HFF-Myc (cell line): ENCODE measurements around the gene TKTL2.
A peak's percentile ranks its signal among the peaks of the same experiment; 100 is the strongest.

Experiments
- DNase-seq: peaks from one replicate; pipeline ENCODE4 v3.0.0-alpha.2; 2011; ENCODE audit warnings: low read depth; ENCODE audit errors: extremely low read depth
- H3K4me3 ChIP-seq: replicated peaks from 2 replicates; pipeline ENCODE4 v1.5.1; 2011; ENCODE audit warnings: low read depth, mild to moderate bottlenecking, control low read depth, low read length
- CTCF ChIP-seq: IDR thresholded peaks from 2 replicates; pipeline ENCODE4 v1.5.1; 2012; ENCODE audit warnings: mild to moderate bottlenecking, low read depth, low read length, control low read depth; ENCODE audit errors: missing control alignments

Gene TKTL2

GRCh38 chr4:163473576-163473975 is at the start of gene TKTL2:
TKTL2 (minus strand) TSS chr4:163473754; CDS start chr4:163473734, 20 bp downstream.
- no peak for TF ChIP-seq CTCF
- no peak for DNase-seq
- no peak within 1 kb of the TSS for H3K4me3 ChIP-seq

GRCh38 chr4:163515198-163515597 is 41.6 kb upstream of the TKTL2 start:
- no peak for DNase-seq
- no peak overlapping the region for H3K4me3 ChIP-seq
- TF ChIP-seq CTCF = no peak

GRCh38 chr4:163505374-163505773 is 31.8 kb upstream of the TKTL2 start:
- no peak for TF ChIP-seq CTCF
- H3K4me3 ChIP-seq = no peak overlapping the region
- DNase-seq = no peak

- no peak overlapping the region for H3K4me3 ChIP-seq
- TF ChIP-seq CTCF = no peak
- no peak for DNase-seq
Measured at GRCh38 chr4:163500586-163500985, 27.0 kb upstream of the TKTL2 start.

GRCh38 chr4:163495900-163496299 is 22.3 kb upstream of the TKTL2 start:
- TF ChIP-seq CTCF = no peak
- H3K4me3 ChIP-seq = peak overlapping the region; percentile 68
- no peak for DNase-seq

GRCh38 chr4:163494360-163495241 is 21.0 kb upstream of the TKTL2 start, which contains the start of gene TMA16:
TMA16 (plus strand) TSS chr4:163494690; CDS start chr4:163494802, 112 bp downstream.
- peak; percentile 90 for DNase-seq
- peak within 1 kb of the TSS; percentile 68 for H3K4me3 ChIP-seq
- TF ChIP-seq CTCF = no peak
